GM19452 (cell line): ENCODE data around the gene ZNF37A.
"Not testable (repeated sequence)": the region's sequence is repeated elsewhere in the genome, so short reads cannot be mapped to it uniquely, and the experiment has no call there.

Source experiments
- ATAC-seq: cut with Tn5 transposase; IDR thresholded peaks from one replicate; pipeline ENCODE4 v1.9.1; 2021; ENCODE audit not compliant: unreplicated experiment

Gene ZNF37A

DNA sequence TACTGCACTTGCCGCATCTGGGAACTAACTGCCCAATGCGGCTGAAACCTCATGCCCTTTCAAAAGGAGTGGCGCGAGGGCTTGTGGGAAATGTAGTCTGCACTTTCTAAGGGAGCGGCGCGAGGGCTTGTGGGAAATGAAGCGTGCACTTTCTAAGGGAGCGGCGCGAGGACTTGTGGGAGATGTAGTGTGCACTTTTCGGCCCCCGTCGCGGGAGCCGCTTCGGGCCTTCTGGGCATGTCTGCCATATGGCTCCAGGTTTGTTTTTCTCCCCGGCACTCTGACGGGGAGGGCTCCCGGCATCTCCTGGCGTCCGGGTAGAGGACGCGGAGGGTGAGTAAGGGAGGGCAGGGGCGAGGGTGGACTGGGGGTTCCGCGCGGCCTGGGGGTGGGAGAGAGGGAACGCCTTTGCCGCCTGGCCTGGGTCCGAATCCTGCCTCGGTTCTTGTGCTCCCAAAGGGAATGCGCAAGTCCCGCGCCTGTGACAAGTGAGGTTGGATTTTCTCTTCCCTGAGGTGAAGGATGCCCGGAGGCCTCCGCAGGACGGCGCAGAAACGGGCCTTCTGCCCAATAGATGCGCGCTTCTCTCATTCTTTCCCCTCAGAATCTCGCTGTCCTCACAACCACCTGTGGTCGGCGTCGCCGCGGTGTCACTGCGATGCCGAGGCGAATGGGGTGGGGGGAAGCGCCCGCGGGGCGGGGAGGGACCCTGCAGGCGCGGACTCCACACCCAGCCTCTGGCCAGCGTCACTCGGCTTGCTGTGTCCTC is at the start of gene ZNF37A:
TSS of gene ZNF37A (plus strand) at position 180 of the 769 bp plus-strand sequence. CDS start 2,281 bp downstream, outside the sequence.
- ATAC-seq = peak; percentile 97

DNA sequence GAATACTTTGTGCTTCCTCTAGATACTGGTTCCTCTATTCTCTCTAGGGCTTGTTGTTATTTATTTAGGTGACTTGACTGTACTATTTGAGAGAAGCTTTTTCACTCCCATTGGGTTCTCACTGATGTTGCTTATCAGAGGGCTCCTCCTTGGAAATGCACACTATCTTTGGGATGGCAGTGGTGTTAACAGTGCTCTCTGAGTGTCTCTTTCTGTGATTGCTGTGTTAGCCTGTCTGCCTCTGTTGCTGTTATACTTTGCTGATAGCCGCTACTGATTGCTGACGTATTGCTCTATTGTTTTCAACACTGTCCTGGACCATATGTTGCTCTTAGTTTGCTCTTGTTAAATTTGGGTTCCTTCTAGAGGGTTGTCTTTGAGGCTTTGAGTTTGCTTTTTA is 49.0 kb upstream of the ZNF37A start:
- no peak for ATAC-seq

DNA sequence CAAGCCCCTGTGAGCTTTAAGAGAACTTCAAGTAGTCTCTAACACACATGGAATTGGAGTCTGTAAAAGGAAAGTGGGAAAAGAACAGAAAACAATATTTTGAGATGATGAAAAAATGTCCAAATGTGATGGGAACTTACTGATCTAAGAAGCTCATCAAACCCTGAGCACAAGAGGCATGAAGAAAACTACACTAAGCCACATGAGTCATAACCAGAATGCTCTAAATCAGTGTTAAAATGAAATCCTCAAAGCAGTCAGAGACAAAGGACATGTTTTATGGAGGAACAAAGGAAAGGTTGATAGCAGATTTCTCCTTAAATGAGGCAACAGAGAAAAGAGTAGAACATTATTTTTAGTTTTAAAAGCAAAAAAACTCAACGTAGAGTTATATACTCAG is 46.5 kb upstream of the ZNF37A start:
- ATAC-seq = no peak

DNA sequence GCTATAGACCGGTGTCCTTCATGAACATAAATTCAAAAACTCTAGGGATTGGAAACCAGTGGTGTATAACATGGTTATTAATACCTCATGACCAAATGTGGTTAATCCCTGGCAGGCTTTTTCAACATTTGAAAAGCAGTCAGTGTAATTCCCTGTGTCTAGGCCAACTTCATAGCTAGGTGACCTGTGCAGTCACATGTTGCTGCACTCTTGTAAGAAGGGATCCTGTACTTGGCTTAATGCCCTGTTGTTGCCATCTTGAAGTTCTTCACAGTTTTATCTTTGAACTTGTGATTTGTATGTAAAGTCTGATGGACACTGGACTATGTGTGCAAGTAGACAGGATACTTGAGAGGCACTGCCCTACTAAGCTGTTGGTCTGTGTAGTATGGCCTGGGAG is 43.9 kb upstream of the ZNF37A start:
- no peak for ATAC-seq

DNA sequence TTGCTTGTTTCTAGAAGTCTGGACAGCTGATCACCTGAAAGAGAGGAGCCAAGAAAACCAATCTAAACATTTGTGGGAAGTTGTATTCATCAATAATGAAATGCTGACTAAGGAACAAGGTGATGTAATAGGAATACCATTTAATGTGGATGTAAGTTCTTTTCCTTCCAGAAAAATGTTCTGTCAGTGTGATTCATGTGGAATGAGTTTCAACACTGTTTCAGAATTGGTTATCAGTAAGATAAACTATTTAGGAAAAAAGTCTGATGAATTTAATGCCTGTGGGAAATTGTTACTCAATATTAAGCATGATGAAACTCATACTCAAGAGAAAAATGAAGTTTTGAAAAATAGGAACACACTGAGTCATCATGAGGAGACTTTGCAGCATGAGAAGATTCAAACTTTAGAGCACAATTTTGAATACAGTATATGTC is 39.8 kb upstream of the ZNF37A start:
- ATAC-seq = no peak

DNA sequence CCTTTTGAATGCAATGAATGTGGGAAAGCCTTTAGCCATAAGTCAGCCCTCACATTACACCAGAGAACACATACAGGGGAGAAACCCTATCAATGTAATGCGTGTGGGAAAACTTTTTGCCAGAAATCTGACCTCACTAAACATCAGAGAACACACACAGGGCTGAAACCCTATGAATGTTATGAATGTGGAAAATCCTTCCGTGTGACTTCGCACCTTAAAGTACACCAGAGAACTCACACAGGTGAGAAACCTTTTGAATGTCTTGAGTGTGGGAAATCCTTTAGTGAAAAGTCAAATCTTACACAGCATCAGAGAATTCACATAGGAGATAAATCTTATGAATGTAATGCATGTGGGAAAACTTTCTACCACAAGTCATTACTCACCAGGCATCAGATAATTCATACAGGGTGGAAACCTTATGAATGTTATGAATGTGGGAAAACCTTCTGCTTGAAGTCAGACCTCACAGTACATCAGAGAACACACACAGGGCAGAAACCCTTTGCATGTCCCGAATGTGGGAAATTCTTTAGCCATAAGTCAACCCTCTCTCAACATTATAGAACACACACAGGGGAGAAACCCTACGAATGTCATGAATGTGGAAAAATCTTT is 38.8 kb upstream of the ZNF37A start:
- ATAC-seq = not testable (repeated sequence)

DNA sequence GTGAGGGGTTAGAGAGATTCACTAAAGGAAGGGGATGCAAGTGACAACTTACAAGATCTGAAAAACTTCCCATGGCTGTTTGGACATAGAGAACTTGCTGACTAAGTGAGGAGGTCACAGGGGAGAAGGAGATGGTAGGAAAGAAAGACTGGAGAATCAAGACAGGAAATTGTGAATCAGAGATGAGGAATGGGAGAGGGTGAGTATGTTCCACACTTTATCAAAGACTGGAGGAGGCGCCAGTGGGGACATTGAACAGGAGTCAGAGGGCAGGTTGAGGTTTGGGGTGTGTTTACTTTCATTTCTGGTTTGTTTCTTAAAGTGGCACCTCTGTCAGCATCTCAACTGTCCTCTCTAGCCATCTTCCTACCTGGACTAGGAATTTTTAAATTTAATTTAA is 24.5 kb upstream of the ZNF37A start:
- not testable (repeated sequence) for ATAC-seq

DNA sequence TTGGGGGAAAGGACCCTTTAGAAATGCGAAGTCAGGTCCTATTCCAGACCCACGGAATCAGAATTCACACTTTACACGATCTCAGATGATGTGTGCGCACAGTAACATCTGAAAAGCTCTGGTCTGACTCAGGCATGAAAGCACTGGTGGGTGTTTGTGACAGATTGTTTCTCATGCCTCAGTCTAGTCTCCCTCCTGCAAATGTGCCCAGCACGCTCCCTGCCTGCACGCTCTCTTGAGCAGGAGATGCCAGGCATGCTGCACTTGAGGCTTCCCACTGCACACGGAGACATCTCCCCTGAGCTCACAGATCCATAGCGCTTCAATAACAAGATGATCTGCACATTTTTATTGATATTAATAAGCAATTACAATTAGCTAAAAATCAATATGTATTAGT is 23.6 kb upstream of the ZNF37A start:
- ATAC-seq = no peak

DNA sequence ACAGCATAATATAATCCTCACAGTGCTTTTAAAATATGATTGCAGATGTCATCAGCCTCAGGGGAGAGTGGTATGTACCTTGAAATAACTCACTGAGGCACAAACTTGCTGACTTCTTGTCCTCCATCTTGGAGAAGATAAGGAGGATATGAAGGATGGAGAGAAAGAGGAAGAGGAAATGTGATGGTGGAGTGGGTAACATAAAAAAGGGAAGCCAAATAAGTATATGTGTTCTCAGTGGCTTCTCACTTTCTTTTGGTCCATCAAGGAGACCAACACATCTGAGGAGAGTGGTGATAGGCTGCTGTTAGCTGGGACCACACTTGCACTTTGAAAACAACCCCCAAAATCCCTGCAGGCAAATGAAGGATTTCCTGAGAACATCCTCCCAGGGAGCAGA is 21.6 kb upstream of the ZNF37A start:
- ATAC-seq = no peak

DNA sequence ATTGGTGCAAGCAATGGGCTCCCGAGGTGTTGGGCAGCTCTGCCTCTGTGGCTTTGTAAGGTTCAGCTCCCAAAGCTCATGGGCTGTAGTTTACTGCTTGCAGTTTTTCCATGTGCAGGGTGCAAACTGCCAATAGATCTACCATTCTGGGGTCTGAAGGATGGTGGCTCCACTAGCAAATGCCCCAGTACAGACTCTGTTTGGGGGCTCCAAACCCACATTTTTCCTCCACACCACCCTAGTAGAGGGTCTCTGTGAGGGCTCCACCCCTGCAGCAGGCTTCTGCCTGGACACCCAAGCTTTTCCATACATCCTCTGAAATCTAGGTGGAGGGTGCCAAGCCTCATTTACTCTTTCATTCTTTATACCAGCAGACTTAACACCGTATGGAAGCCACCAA is 17.4 kb upstream of the ZNF37A start:
- ATAC-seq = no peak

DNA sequence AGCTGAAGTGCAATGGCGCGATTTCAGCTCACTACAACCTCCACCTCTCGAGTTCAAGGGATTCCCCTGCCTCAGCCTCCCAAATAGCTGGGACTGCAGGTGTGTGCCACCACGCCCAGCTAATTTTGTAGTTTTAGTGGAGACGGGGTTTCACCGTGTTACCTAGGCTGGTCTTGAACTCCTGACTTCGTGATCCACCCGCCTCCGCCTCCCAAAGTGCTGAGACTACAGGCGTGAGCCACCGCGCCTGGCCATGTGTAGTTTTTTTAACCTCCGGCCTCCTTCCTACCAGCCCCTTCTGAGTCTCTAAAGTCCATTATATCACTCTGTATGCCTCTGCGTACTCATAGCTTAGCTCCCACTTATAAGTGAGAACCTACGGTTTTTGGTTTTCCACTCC is 819 bp upstream of the ZNF37A start:
- not testable (repeated sequence) for ATAC-seq

DNA sequence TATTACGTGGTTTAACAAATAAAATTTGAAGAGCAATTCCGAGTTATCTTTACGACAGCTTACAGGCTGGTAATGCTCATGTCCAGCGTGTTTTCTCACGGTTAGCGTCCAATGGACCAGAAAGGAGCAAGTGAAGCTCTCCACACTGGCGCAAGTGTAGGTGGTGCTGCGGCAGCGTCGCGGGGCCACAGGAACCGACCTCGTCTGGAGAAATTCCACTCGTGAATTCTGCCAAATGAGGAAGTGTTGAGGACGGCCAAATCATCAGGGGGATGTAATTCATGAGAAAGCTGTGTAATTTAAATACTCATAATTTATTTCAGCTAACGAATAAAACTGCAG is 350 bp upstream of the ZNF37A start:
- peak; percentile 23 for ATAC-seq

DNA sequence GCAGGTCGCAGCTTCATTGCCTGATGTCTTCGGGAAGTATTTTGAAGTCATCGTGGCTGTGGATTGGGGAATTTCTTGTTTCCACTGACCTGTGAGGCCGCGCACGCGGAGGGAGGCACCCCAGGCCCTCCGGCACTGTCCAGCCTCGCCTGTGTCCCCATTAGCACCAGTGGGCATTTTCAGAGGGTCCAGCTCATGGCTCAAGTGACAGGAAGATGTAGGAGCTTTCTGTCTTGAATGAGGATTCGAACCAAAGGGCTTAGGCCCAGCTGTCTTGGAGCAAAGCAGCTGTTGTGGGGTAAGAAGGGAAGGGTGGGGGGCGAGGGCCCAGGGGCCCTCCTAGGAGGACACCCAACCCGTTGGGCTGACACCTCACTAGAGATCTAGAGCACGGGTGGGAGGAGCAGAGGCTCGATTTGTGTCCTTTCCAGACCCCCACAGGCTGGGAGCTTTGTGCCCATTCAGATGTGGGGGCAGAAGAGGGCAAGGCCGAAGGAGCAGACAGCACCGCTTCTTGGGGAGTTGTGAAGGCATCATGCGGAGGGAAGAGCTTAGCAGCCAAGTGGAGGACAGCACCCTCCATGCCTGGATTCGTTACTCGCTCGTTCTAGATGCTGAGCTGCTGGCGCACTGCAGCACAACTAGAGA is 914 bp downstream of the ZNF37A start:
- ATAC-seq = no peak

DNA sequence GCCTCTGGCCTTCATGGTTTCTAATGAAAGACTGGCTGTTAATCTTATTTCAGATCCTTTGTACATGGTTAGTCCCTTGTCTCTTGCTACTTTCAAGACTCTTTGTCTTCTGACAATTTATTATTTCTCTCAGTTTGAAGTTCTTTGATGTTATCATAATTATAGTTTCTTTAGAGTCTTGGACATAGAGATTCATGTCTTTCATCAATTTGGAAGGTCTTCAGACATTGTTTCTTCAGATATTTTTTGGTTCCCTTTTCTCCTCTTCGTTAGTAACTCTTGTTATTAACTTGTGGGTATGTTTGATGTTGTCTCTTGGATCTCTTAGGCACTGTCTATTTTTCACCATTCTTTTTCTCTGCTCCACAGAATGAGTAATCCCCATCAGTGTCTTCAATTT is 8.7 kb downstream of the ZNF37A start:
- ATAC-seq = no peak

DNA sequence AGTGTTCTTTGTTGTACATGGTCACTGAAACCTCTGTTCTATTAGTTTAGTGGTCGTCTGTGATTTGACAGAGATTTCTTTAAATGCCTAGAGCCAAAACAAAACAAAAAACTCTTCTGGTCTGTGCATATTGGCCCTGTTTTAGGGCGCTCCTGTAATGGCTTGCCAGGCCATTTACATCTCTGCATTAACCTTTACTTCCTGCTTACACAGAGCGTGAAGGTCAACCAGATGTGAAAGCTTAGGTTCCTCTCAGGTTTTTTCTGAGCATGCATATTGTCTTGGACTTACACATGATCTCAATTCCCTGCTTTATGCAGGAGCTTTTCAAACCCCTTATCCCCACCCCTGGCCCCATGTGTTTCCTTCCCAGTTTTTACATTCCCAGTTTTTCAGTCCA is 9.6 kb downstream of the ZNF37A start:
- no peak for ATAC-seq

DNA sequence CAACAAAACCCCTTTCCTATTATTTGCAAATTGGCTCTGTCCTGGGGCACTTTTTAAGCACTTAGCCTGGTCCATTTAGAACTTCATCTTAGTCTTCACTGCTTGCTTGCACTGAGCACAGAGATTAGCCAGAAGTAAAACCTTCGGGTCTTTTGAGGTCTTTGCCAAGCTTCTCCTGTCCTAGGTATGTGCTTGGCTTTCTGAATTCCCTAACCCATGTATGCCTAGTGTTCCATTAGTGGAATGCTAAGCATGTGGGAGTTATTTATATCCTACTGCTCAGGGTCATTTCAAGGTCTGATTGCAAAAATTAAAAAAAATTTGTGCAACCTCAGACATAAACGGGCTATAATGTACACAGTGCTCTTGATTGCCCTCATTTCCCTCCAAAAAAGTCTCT is 18.0 kb downstream of the ZNF37A start:
- no peak for ATAC-seq

DNA sequence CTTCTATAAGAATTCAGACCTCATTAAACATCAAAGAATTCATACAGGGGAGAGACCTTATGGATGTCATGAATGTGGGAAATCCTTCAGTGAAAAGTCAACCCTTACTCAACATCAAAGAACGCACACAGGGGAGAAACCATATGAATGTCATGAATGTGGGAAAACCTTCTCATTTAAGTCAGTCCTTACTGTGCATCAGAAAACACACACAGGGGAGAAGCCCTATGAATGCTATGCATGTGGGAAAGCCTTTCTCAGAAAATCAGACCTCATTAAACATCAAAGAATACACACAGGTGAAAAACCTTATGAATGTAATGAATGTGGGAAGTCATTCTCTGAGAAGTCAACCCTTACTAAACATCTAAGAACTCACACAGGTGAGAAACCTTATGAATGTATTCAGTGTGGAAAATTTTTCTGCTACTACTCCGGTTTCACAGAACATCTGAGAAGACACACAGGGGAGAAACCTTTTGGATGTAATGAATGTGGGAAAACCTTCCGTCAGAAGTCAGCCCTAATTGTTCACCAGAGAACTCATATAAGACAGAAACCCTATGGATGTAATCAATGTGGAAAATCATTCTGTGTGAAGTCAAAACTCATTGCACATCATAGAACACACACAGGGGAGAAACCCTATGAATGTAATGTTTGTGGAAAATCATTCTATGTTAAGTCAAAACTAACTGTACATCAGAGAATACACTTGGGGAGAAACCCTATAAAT is 24.1 kb downstream of the ZNF37A start:
- ATAC-seq = no peak

DNA sequence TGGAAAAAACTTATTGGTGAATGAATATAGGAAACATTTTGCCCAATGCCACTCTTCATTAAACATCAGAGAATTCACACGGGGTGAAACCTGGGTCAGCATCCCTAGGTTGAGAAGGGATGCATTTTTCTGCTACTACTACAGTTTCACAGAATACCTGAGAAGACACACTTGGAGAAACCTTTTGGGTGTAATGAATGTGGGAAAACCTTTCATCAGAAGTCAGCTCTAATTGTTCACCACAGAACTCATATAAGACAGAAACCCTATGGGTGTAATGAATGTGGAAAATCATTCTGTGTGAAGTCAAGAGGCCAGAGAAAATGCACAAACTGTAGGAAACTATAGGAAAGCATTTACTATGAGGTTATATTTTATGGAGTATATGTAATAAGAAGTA is 24.9 kb downstream of the ZNF37A start:
- ATAC-seq = no peak

DNA sequence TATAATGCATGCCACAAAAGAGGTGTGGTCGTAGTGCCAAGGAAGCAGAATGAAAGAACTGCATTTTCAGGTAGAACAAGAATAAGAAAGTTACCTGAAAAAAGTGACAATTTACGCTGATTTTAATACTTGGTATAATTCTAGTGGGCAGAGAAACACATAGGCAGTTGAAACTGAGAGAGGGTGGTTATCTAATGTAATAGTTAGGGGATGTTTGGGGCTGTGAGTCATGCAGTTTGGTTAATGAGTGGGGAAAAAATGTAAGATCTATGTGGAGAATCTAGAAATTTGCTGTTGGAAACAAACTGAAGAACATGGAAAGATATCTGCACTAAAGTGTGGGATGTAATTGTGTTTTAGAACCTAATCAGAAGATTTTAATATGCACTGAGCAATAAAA is 33.7 kb downstream of the ZNF37A start:
- ATAC-seq = no peak

DNA sequence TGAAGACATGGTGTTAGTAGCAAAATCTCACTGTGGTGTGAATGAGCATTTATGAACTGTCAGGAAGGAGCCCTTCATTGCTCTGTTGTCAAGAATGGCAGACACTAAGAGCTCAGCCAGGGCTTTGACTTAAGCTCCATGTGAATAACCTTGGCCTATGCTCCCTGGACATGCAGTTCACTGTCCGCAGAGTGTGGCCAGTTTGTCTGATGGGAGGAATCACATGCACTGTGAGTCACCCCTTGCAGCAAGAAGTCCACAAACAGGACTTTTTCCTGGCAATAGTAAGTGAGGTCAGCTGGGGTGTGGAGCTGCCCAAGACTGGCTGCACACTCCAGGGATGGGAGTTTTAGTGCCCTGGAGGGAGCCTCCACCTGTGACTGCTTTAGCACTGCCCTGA is 49.5 kb downstream of the ZNF37A start:
- ATAC-seq = no peak

DNA sequence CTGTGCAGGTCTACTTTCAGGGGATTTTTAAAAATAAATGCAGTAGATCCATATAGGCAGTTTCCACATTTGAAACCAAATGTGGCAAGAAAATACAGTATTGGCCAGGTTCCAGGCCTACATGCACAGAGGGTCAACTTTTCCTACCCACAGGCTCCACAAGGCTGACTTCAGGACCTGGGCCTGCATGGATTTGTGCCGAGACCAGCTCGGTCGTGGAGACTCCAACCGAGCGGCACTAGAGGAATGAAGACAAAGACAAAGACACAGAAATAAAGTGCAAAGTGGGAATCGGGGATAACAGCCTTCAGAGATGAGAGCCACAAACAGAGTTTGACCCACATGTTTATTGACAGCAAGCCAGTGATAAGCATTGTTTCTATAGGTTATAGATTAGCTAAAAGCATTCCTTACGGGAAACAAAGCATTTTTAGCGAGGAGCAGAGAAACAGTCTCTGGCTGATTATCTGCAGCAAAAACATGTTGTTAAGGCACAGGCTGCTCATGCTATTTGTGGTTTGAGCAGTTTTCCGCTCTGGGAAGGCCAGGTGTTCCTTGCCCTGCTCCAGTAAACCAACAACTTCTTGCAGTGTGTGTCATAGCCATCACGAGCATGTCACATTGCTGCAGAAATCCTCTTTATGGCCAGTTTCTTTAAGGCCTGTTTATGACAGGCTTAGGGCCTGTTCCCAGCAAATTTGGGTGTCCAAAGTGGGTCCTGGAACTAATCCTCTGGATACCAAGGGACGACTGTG is 52.6 kb downstream of the ZNF37A start:
- ATAC-seq = no peak
